PC-9 (cell line): ENCODE results near the gene GOT2.
"Not testable (repeated sequence)": the region's sequence is repeated elsewhere in the genome, so short reads cannot be mapped to it uniquely, and the experiment has no call there.

Experiments used
- EZH2 ChIP-seq: fragments of 200-600 bp; sonication (generic); IDR thresholded peaks from 2 replicates; pipeline ENCODE4 v1.8.0; 2017; ENCODE audit warnings: antibody characterized with exemption, low read depth
- TF ChIP-seq, protein P1 (sequence below): fragments of 200-600 bp; sonication (generic); conservative IDR thresholded peaks from 2 replicates; pipeline ENCODE4 v1.6.1; 2017; ENCODE audit warnings: mixed run types, antibody characterized with exemption, mild to moderate bottlenecking, moderate library complexity

DNA sequence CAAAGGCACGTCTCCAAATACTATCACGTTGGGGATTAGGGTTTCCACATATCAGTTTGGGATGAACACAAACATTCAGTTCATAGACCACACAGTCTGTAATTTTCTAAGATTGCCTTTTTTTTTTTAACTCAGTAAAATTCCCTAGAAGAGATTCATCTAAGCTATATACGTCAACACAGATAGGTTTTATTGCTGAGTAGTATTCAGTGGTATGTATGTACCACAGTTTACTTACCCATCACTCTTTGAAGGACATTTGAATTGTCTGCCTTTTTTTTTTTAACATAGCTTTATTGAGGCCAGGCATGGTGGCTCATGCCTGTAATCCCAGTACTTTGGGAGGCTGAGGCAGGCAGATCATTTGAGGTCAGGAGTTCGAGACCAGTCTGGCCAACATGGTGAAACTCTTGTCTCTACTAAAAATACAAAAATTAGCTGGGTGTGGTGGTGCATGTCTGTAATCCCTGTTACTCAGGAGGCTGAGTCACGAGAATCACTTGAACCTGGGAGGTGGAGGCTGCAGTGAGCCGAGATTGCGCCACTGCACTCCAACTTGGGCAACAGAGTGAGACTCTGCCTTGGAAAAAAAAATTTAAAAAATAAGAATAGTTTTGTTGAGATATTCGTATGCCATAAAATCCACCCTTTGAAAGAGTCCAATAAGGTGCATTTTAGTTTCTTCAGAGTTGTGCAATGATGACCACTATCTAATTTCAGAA, 47.0 kb downstream of the GOT2 start:
- TF ChIP-seq EZH2: not testable (repeated sequence)
- TF ChIP-seq, protein P1, sequence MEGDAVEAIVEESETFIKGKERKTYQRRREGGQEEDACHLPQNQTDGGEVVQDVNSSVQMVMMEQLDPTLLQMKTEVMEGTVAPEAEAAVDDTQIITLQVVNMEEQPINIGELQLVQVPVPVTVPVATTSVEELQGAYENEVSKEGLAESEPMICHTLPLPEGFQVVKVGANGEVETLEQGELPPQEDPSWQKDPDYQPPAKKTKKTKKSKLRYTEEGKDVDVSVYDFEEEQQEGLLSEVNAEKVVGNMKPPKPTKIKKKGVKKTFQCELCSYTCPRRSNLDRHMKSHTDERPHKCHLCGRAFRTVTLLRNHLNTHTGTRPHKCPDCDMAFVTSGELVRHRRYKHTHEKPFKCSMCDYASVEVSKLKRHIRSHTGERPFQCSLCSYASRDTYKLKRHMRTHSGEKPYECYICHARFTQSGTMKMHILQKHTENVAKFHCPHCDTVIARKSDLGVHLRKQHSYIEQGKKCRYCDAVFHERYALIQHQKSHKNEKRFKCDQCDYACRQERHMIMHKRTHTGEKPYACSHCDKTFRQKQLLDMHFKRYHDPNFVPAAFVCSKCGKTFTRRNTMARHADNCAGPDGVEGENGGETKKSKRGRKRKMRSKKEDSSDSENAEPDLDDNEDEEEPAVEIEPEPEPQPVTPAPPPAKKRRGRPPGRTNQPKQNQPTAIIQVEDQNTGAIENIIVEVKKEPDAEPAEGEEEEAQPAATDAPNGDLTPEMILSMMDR: not testable (repeated sequence)
